Activated T-cell treated with anti-CD3 and anti-CD28 coated beads, Interleukin-2, amount 50 U/mL, for 1 hour (primary cell): ENCODE results near the gene ARNT2.

Experiments used
- DNase-seq: peaks from one replicate; pipeline ENCODE4 v3.0.0-alpha.2; 2020

ARNT2 gene

GRCh38 chr15:80471881-80472280, 67.7 kb downstream of the ARNT2 start:
- no peak for DNase-seq

GRCh38 chr15:80473286-80474223, 69.4 kb downstream of the ARNT2 start:
- DNase-seq, result no peak

GRCh38 chr15:80474224-80475215, 70.3 kb downstream of the ARNT2 start:
- DNase-seq, result no peak

- no peak for DNase-seq
These were observed 71.4 kb downstream of the ARNT2 start for GRCh38 chr15:80475572-80475971.

- no peak for DNase-seq
These were observed 71.9 kb downstream of the ARNT2 start for GRCh38 chr15:80476036-80476435.

- no peak for DNase-seq
These were observed 73.9 kb downstream of the ARNT2 start for GRCh38 chr15:80478075-80478474.

GRCh38 chr15:80479191-80479590, 75.0 kb downstream of the ARNT2 start:
- no peak for DNase-seq

GRCh38 chr15:80480171-80480811, 76.1 kb downstream of the ARNT2 start:
- DNase-seq, result no peak

GRCh38 chr15:80480909-80481308, 76.7 kb downstream of the ARNT2 start:
- DNase-seq, result no peak

- no peak for DNase-seq
These were observed 78.5 kb downstream of the ARNT2 start for GRCh38 chr15:80482696-80483095.

GRCh38 chr15:80483725-80484161, 79.6 kb downstream of the ARNT2 start:
- no peak for DNase-seq

- no peak for DNase-seq
These were observed 80.2 kb downstream of the ARNT2 start for GRCh38 chr15:80484333-80484864.

- no peak for DNase-seq
These were observed 81.4 kb downstream of the ARNT2 start for GRCh38 chr15:80485370-80486164.

GRCh38 chr15:80487839-80488390, 83.7 kb downstream of the ARNT2 start:
- no peak for DNase-seq

GRCh38 chr15:80489030-80489594, 84.9 kb downstream of the ARNT2 start:
- DNase-seq, result no peak

- DNase-seq, result no peak
These were observed 86.3 kb downstream of the ARNT2 start for GRCh38 chr15:80490431-80490990.

GRCh38 chr15:80491163-80491847, 87.1 kb downstream of the ARNT2 start:
- no peak for DNase-seq

- DNase-seq, result no peak
These were observed 88.2 kb downstream of the ARNT2 start for GRCh38 chr15:80492409-80492808.

GRCh38 chr15:80492874-80493273, 88.7 kb downstream of the ARNT2 start:
- no peak for DNase-seq

- DNase-seq, result no peak
These were observed 90.2 kb downstream of the ARNT2 start for GRCh38 chr15:80494351-80494751.
